Liver (tissue), 3 donors: ENCODE results near the gene SETD7.

Source experiments
- ATF3 ChIP-seq: IDR thresholded peaks from 2 replicates; pipeline ENCODE4 v1.6.1; 2016; ENCODE audit warnings: antibody characterized with exemption
- CTCF ChIP-seq: fragments of 150-350 bp; IDR thresholded peaks from 2 replicates; pipeline ENCODE4 v1.5.1; 2017; ENCODE audit warnings: improper control_type of control experiment, low read depth, low read length; ENCODE audit not compliant: missing input control
- EGR1 ChIP-seq, 2 donors: IDR thresholded peaks; 2 replicates each; pipeline ENCODE4 v1.6.1; 2016 to 2018; ENCODE audit warnings: antibody characterized with exemption in 2 of 2, low read depth in 2 of 2
- GABPA ChIP-seq, 2 donors: IDR thresholded peaks in 1 of 2; conservative IDR thresholded peaks in 1 of 2; 2 replicates each; pipeline ENCODE4 v1.6.1; 2016; ENCODE audit warnings: antibody characterized with exemption in 2 of 2, mild to moderate bottlenecking in 1 of 2, moderate library complexity in 1 of 2
- JUND ChIP-seq, 2 donors: IDR thresholded peaks; 2 replicates each; pipeline ENCODE4 v1.6.1; 2016; ENCODE audit warnings: antibody characterized with exemption in 2 of 2
- MAX ChIP-seq: IDR thresholded peaks from 2 replicates; pipeline ENCODE4 v1.6.1; 2016; ENCODE audit warnings: antibody characterized with exemption
- REST ChIP-seq: IDR thresholded peaks from 2 replicates; pipeline ENCODE4 v1.6.1; 2016; ENCODE audit warnings: antibody characterized with exemption, mild to moderate bottlenecking
- RXRA ChIP-seq, 2 donors: IDR thresholded peaks; 2 replicates each; pipeline ENCODE4 v1.6.1; 2017 to 2018; ENCODE audit warnings: antibody characterized with exemption in 2 of 2, mild to moderate bottlenecking in 1 of 2
- SP1 ChIP-seq: IDR thresholded peaks from 2 replicates; pipeline ENCODE4 v1.6.1; 2018; ENCODE audit warnings: antibody characterized with exemption, mild to moderate bottlenecking
- TAF1 ChIP-seq: conservative IDR thresholded peaks from 2 replicates; pipeline ENCODE4 v1.6.1; 2016; ENCODE audit warnings: antibody characterized with exemption, mild to moderate bottlenecking
- YY1 ChIP-seq: IDR thresholded peaks from 2 replicates; pipeline ENCODE4 v1.6.1; 2016; ENCODE audit warnings: antibody characterized with exemption, mild to moderate bottlenecking
- donor health status: healthy.
- donor health status: healthy.

- TF ChIP-seq CTCF (peak; percentile 62), SP1 (peak; percentile 27), TAF1 (no peak), JUND (IDR thresholded peaks at IDR 0.05) (no peak), ATF3 (no peak), MAX (no peak), EGR1 (IDR thresholded peaks at IDR 0.05; ENCODE audit: low read depth in 2 of 2) (no peak), RXRA (IDR thresholded peaks at IDR 0.05) (peak; percentile 40 to 69), REST (no peak), GABPA (IDR thresholded peaks at IDR 0.05 in 1 of 2, conservative IDR thresholded peaks at IDR 0.05 in 1 of 2) (no peak), YY1 (peak; percentile 25)
These were observed 25.1 kb downstream of the SETD7 start for GRCh38 chr4:139530833-139531427.
